Heart right ventricle (tissue), 16 donors: ENCODE results near the gene ATCAY. TPM values are rescaled to one million over a fixed set of nuclear protein-coding genes. Genes with fewer than 3 reads are reported as not detected.
A peak's percentile ranks its signal among the peaks of the same experiment; 100 is the strongest.
"Not testable (repeated sequence)": the region's sequence is repeated elsewhere in the genome, so short reads cannot be mapped to it uniquely, and the experiment has no call there.

Experiments used
- ATAC-seq, 8 donors: fragments of 200-7000 bp; cut with Tn5 transposase; one replicate each; pipeline ENCODE4 v1.9.1; 2020; ENCODE audit warnings: mild to moderate bottlenecking in 8 of 8, moderate library complexity in 8 of 8, moderate number of reproducible peaks in 1 of 8
- DNase-seq, 2 donors: peaks; one replicate each; pipeline ENCODE4 v3.0.0-alpha.2; 2020
- H3K27ac ChIP-seq, 10 donors: fragments of 200-600 bp; sonication (generic) in 2 of 10; one replicate each; pipeline versions ENCODE4 v1.5.0 to v1.8.0; 2020 to 2022; ENCODE audit warnings: mild to moderate bottlenecking in 3 of 10
- H3K27me3 ChIP-seq, 7 donors: fragments of 200-600 bp; one replicate each; pipeline ENCODE4 v1.8.0; 2021 to 2022; ENCODE audit warnings: mild to moderate bottlenecking in 2 of 7
- H3K36me3 ChIP-seq, 9 donors: fragments of 200-600 bp; sonication (generic) in 1 of 9; one replicate each; pipeline versions ENCODE4 v1.5.0 to v1.8.0; 2020 to 2022; ENCODE audit warnings: mild to moderate bottlenecking in 2 of 9
- H3K4me1 ChIP-seq, 9 donors: fragments of 200-600 bp; sonication (generic) in 1 of 9; one replicate each; pipeline versions ENCODE4 v1.5.0 to v1.8.0; 2020 to 2022; ENCODE audit warnings: mild to moderate bottlenecking in 4 of 9
- H3K4me3 ChIP-seq, 10 donors: fragments of 200-600 bp; sonication (generic) in 2 of 10; one replicate each; pipeline versions ENCODE4 v1.5.0 to v1.8.0; 2020 to 2022; ENCODE audit warnings: mild to moderate bottlenecking in 7 of 10, moderate library complexity in 2 of 10
- H3K9me3 ChIP-seq, 11 donors: fragments of 200-600 bp in 10 of 11; sonication (generic) in 2 of 11; one replicate each; pipeline versions ENCODE4 v1.5.0 to v1.8.0; 2013 to 2022; ENCODE audit warnings: mild to moderate bottlenecking in 2 of 11, control low read depth in 1 of 11, moderate library complexity in 1 of 11
- CTCF ChIP-seq, 9 donors: fragments of 200-600 bp; sonication (generic) in 2 of 9; IDR thresholded peaks; one replicate each; pipeline versions ENCODE4 v1.5.0 to v1.8.0; 2021 to 2022; ENCODE audit warnings: antibody characterized with exemption in 9 of 9, mild to moderate bottlenecking in 5 of 9, moderate library complexity in 1 of 9
- WGBS, 2 donors: extraction: QIAGEN DNeasy Blood & Tissue Kit; methylation state at CpG; one replicate each; pipeline ENCODE4 v1.1.7; 2013; ENCODE audit warnings: inconsistent platforms in 1 of 2; 5-methylcytosine and 5-hydroxymethylcytosine counted together
- intact Hi-C, 10 donors: fragments of 100-400 bp; cut with DNase I; formaldehyde crosslinking; loops; one replicate each; pipeline versions ENCODE4 v1.11.1 to v1.14.2; 2022
- polyA plus RNA-seq, 2 donors: library from polyadenylated mRNA; stranded (reverse); fragments of 200-250 nt; gene quantifications; one replicate each; pipeline ENCODE4 v1.2.3, GENCODE V29; 2013
- total RNA-seq, 10 donors: library from RNA; stranded (reverse); fragmentation: NEBNext Ultra II Directional in 3 of 10; extraction: Animal tissue kit (Norgen Biotek cat#: 25700) in 3 of 10; gene quantifications; one replicate each; pipeline versions ENCODE4 v1.2.1 to v1.2.4, GENCODE V29; 2021 to 2023
- donor health status: Arrhythmogenic right ventricular cardiomyopathy.
- donor health status: ischemic (EF 13 %, LVEDD 7.1; RV severe dilation, severe dysfunction).
- donor health status: healthy with polysubstance abuse.
- donor health status: DM: no; HTN: yes; CAD: no.
- donor health status: DM: no; HTN: no; CAD: no.
- donor health status: ischemic (EF 25% LVEDD 6.9; RV normal size, moderate dysfunction).
- donor health status: ischemic (EF 25% LVEDD 5.7; RV mildly dilated, moderate dysfunction).
- donor health status: healthy.
- donor health status: DM: yes; HTN: yes; CAD: no.
- donor health status: Ischemic cardiomyopathy.
- donor health status: ischemic (EF 35%, LVEDD 5.7; RV mildly dilated, moderate dysfunction).
- donor health status: nonischemic (EF 11% LVEDD 7.7; RV severe dilation, severe dysfunction).
- donor health status: DM: yes; HTN: yes; CAD: no.
- donor health status: PGD.
- donor health status: ischemic (EF 29% LVEDD 5.4; RV normal size, mild dysfunction).
- donor health status: nonischemic (EF 23%, LVEDD 6.1; RV moderate dilation, normal function).

ATCAY gene
- total and polyA plus RNA-seq, 12 donors = not detected

GRCh38 chr19:3954107-3954506 lies 73.6 kb downstream of the ATCAY start:
- Histone ChIP-seq H3K4me3 (no peak overlapping the region), H3K4me1 (peaks cover 6 to 55% (median 34%) of the 10 kb centered on the region in 9 donors), H3K27ac (peak overlapping the region; percentile 62 to 97 (median 92)), H3K36me3 (peaks cover 0 to 39% (median 11%) of the 10 kb centered on the region in 9 donors), H3K9me3 (no peaks in the 10 kb centered on the region), H3K27me3 (no peaks in the 10 kb centered on the region)
- ATAC-seq = peak in 7 of 8 donors; percentile 7 to 34 (median 18)
- 46 to 62% methylated on average over 12 of the region's 12 CpGs for WGBS, 2 donors
- no peak for DNase-seq
- intact Hi-C loops = loop anchor here in 1 of 10 donors (10.0 kb wide), 1 partner anchor 189 kb away; the partner anchor contains the start of genes APBA3 and MRPL54
- TF ChIP-seq CTCF (IDR thresholded peaks at IDR 0.05) = no peak

- ATAC-seq, H3K9me3 ChIP-seq, H3K27me3 ChIP-seq, DNase-seq, H3K4me3 ChIP-seq: not testable (repeated sequence)
- H3K4me1 ChIP-seq = peaks cover 6 to 46% (median 34%) of the 10 kb centered on the region in 9 donors
- H3K36me3 ChIP-seq = peaks cover 6 to 51% (median 23%) of the 10 kb centered on the region in 9 donors
- H3K27ac ChIP-seq = peak overlapping the region in 6 of 10 donors; percentile 2 to 97 (median 95)
- WGBS, 2 donors = 82 to 87% methylated on average over 13 of the region's 13 CpGs
- intact Hi-C loops = loop anchor here in 1 of 10 donors (10.0 kb wide), 1 partner anchor 190 kb away; the partner anchor contains the start of genes APBA3 and MRPL54
These were observed 74.8 kb downstream of the ATCAY start for GRCh38 chr19:3955276-3955675.

GRCh38 chr19:3955688-3956087 lies 75.2 kb downstream of the ATCAY start:
- DNase-seq (no peak), ATAC-seq (no peak)
- Histone ChIP-seq H3K9me3 (no peaks in the 10 kb centered on the region), H3K4me3 (no peak overlapping the region), H3K27ac (peak overlapping the region in 4 of 10 donors; percentile 2 to 97 (median 29)), H3K36me3 (peaks cover 6 to 55% (median 27%) of the 10 kb centered on the region in 9 donors), H3K27me3 (no peaks in the 10 kb centered on the region), H3K4me1 (peaks cover 3 to 42% (median 32%) of the 10 kb centered on the region in 9 donors)
- intact Hi-C loops = loop anchor here in 1 of 10 donors (10.0 kb wide), 1 partner anchor 191 kb away; the partner anchor contains the start of genes APBA3 and MRPL54
- no peak for TF ChIP-seq CTCF (IDR thresholded peaks at IDR 0.05)
- WGBS, 2 donors = 83 to 84% methylated on average over 10 of the region's 10 CpGs

GRCh38 chr19:3958836-3959765 lies 78.6 kb downstream of the ATCAY start:
- 95 to 96% methylated on average over 80 to 86 of the region's 86 CpGs for WGBS, 2 donors
- intact Hi-C loops = loop anchor here in 1 of 10 donors (10.0 kb wide), 1 partner anchor 194 kb away; the partner anchor contains the start of genes APBA3 and MRPL54
- no peaks in the 10 kb centered on the region for H3K9me3 ChIP-seq
- peak overlapping the region in 1 of 10 donors; percentile 13 for H3K27ac ChIP-seq
- DNase-seq (no peak), ATAC-seq (peak in 3 of 8 donors; percentile 2 to 11 (median 5))
- H3K4me3 ChIP-seq = no peak overlapping the region
- TF ChIP-seq CTCF (IDR thresholded peaks at IDR 0.05) = no peak
- peaks cover 0 to 21% (median 6%) of the 10 kb centered on the region in 9 donors for H3K4me1 ChIP-seq
- no peaks in the 10 kb centered on the region for H3K27me3 ChIP-seq
- H3K36me3 ChIP-seq = peaks cover 16 to 89% (median 48%) of the 10 kb centered on the region in 9 donors
